Activated T-cell treated with anti-CD3 and anti-CD28 coated beads for 48 hours (primary cell): ENCODE results near the gene USP17L25.
"Not testable (repeated sequence)": the region's sequence is repeated elsewhere in the genome, so short reads cannot be mapped to it uniquely, and the experiment has no call there.

Experiments
- DNase-seq: peaks from one replicate; pipeline ENCODE4 v3.0.0-alpha.2; 2020; ENCODE audit warnings: low read depth

Gene USP17L25, protein sequence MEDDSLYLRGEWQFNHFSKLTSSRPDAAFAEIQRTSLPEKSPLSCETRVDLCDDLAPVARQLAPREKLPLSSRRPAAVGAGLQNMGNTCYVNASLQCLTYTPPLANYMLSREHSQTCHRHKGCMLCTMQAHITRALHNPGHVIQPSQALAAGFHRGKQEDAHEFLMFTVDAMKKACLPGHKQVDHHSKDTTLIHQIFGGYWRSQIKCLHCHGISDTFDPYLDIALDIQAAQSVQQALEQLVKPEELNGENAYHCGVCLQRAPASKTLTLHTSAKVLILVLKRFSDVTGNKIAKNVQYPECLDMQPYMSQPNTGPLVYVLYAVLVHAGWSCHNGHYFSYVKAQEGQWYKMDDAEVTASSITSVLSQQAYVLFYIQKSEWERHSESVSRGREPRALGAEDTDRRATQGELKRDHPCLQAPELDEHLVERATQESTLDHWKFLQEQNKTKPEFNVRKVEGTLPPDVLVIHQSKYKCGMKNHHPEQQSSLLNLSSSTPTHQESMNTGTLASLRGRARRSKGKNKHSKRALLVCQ

GRCh38 chr4:9329611-9330010, at the start of gene USP17L25:
TSS of gene USP17L25 (plus strand) at chr4:9329911. CDS start at chr4:9329911, 0 bp downstream.
- DNase-seq = not testable (repeated sequence)

- DNase-seq = not testable (repeated sequence)
These were observed 5.5 kb upstream of the USP17L25 start for GRCh38 chr4:9324191-9324590.

GRCh38 chr4:9324865-9325264, 4.8 kb upstream of the USP17L25 start, which contains the start of gene USP17L24:
TSS of gene USP17L24 (plus strand) at chr4:9325165. CDS start at chr4:9325165, 0 bp downstream.
- DNase-seq = not testable (repeated sequence)

GRCh38 chr4:9334358-9334757, 4.6 kb downstream of the USP17L25 start, which contains the start of gene USP17L26:
TSS of gene USP17L26 (plus strand) at chr4:9334658. CDS start at chr4:9334658, 0 bp downstream.
- not testable (repeated sequence) for DNase-seq

GRCh38 chr4:9339103-9339502, 9.4 kb downstream of the USP17L25 start, which contains the start of gene USP17L5:
TSS of gene USP17L5 (plus strand) at chr4:9339403. CDS start at chr4:9339403, 0 bp downstream.
- DNase-seq = not testable (repeated sequence)

- not testable (repeated sequence) for DNase-seq
These were observed 14.1 kb downstream of the USP17L25 start, which contains the start of gene USP17L27 for GRCh38 chr4:9343848-9344247. TSS of gene USP17L27 (plus strand) at chr4:9344148. CDS start at chr4:9344148, 0 bp downstream.

DNA sequence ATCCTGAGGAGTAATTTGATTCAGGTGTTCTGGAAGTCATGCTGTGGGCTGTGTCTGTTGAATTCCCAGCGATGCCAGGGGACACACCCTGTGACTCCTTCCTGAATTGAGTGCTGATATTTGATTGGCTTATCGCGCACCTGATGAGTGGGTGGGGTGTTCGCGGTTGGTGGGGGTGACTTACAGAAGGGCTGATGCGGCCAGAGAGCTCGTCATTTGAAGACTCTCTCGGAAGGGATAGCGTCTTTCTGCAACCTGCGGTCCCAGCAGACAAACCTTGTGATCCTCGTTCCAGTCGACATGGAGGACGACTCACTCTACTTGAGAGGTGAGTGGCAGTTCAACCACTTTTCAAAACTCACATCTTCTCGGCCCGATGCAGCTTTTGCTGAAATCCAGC, 18.9 kb downstream of the USP17L25 start, which contains the start of gene USP17L28:
Gene USP17L28 (plus strand): TSS at position 301 of the 400 bp plus-strand sequence. CDS start 0 bp downstream, at position 301.
- not testable (repeated sequence) for DNase-seq

GRCh38 chr4:9350866-9351265, 21.2 kb downstream of the USP17L25 start:
- not testable (repeated sequence) for DNase-seq

- not testable (repeated sequence) for DNase-seq
These were observed 23.6 kb downstream of the USP17L25 start, which contains the start of gene USP17L29 for GRCh38 chr4:9353338-9353737. TSS of gene USP17L29 (plus strand) at chr4:9353638. CDS start at chr4:9353638, 0 bp downstream.

- not testable (repeated sequence) for DNase-seq
These were observed 33.1 kb downstream of the USP17L25 start, which contains the start of gene USP17L30 for GRCh38 chr4:9362829-9363228. TSS of gene USP17L30 (plus strand) at chr4:9363129. CDS start at chr4:9363129, 0 bp downstream.

- not testable (repeated sequence) for DNase-seq
These were observed 50.2 kb downstream of the USP17L25 start for GRCh38 chr4:9379881-9380280.
